T-helper 1 cell treated with Interleukin-12 subunit alpha and Interleukin-12 subunit beta and Interleukin-4 antibody, amounts not matched to agents 30 ng/mL and 1 ng/mL, for 36 hours (primary cell): ENCODE measurements around the gene ABHD4. TPM values are rescaled to one million over a fixed set of nuclear protein-coding genes. Genes with fewer than 3 reads are reported as not detected.

Experiments used
- intact Hi-C: fragments of 100-400 bp; cut with micrococcal nuclease; formaldehyde crosslinking; loops from one replicate; pipeline ENCODE4 v1.15.1; 2024
- total RNA-seq: library from RNA; stranded (reverse); gene quantifications from 2 replicates; pipeline ENCODE4 v1.2.3, GENCODE V29; 2022

Gene ABHD4
- total RNA-seq, 1 donor from 2014 or later, result 16.1 TPM

- intact Hi-C loops, result loop anchor here (10.0 kb wide), 1 partner anchor 741 kb away; no protein-coding TSS in a partner anchor
Measured at GRCh38 chr14:22656226-22656625, 58.1 kb downstream of the ABHD4 start.

DNA sequence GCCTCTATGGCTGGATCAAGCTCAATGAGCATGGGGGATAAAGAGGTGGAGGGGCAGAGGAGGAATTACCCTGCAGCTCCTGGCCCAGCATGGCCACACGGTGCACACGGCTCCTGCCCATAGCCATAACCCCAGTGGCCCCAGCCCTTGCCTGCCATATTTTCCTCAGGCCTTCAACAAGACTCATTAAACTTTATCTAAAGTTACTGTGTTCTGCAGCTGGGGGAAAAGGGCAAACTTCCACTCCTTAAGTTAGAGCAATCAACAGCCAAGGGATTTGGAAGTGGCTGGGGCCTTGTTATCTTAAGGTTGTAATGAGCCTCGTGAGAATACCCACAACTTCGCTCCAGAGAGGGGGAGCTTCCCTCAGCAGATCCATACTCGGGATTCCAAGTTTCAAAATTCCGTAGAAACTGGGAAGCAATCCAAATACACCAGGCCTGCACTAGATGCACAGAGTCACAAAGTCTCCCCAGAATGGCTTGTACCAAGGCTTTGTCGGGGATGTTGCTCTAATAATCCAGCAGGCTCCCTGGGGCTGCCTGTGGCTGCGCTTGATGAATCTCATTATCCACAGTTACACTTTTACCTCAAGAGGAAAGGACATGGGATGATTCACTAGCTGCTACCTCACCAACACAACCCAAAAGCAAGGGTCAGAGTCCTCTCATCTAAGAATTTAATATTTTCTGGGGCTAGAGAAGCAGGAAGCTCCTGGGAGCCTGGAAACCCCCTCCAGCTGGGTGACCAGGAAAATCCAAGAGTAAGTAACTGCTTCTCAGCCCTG, 59.0 kb downstream of the ABHD4 start:
- intact Hi-C loops, result loop anchor here (10.0 kb wide), 1 partner anchor 742 kb away; no protein-coding TSS in a partner anchor

GRCh38 chr14:22657861-22658260, 59.8 kb downstream of the ABHD4 start:
- intact Hi-C loops, result loop anchor here (1.0 to 10.0 kb wide), 2 partner anchors 195 to 743 kb away; no protein-coding TSS in a partner anchor

GRCh38 chr14:22658946-22659345, 60.8 kb downstream of the ABHD4 start:
- intact Hi-C loops, result loop anchor here (1.0 to 10.0 kb wide), 2 partner anchors 194 to 744 kb away; no protein-coding TSS in a partner anchor

- intact Hi-C loops, result no loop called here
Measured at GRCh38 chr14:22660654-22661053, 62.6 kb downstream of the ABHD4 start.

Other genes starting within 250 kb of the ABHD4 start
- 177 and 190 TPM in 2 replicates for gene DAD1, start 9.1 kb upstream of the ABHD4 start, total RNA-seq
- not detected in 2 replicates for gene OR6J1, start 46.1 kb downstream of the ABHD4 start, total RNA-seq
- gene OXA1L, start 168.4 kb downstream of the ABHD4 start, total RNA-seq, result 119 and 120 TPM in 2 replicates
- gene SLC7A7, start 217.1 kb downstream of the ABHD4 start, total RNA-seq, result 0.54 TPM in 1 of 2 replicates, not detected in the other
- 136 and 138 TPM in 2 replicates for gene MRPL52, start 231.6 kb downstream of the ABHD4 start, total RNA-seq
- 2.1 and 3.2 TPM in 2 replicates for gene MMP14, start 238.3 kb downstream of the ABHD4 start, total RNA-seq